HG03280 (cell line): ENCODE results near the gene SHCBP1L.
A peak's percentile ranks its signal among the peaks of the same experiment; 100 is the strongest.
"Not testable (repeated sequence)": the region's sequence is repeated elsewhere in the genome, so short reads cannot be mapped to it uniquely, and the experiment has no call there.

Source experiments
- ATAC-seq: cut with Tn5 transposase; IDR thresholded peaks from one replicate; pipeline ENCODE4 v1.9.1; 2021; ENCODE audit warnings: mild to moderate bottlenecking, moderate library complexity; ENCODE audit not compliant: unreplicated experiment

The SHCBP1L gene

DNA sequence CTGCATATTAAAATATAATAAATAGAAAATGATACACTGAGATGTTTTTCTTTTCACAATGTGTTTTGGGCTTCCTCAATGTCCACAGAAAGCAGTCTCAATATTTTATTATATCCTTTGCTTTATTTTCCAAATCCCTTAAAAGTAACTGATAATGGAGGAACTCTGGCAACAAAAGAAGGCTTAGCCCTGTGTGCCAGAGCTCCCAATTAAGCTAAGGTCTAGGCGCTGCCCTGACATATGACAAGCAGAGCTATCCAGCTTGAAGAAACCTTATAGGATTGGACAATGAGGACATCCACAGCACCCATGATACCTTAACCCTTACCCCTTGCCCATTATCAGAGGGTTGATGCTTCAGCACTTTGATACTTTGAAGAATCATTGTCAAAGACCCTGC is 12.9 kb upstream of the SHCBP1L start:
- ATAC-seq: no peak

DNA sequence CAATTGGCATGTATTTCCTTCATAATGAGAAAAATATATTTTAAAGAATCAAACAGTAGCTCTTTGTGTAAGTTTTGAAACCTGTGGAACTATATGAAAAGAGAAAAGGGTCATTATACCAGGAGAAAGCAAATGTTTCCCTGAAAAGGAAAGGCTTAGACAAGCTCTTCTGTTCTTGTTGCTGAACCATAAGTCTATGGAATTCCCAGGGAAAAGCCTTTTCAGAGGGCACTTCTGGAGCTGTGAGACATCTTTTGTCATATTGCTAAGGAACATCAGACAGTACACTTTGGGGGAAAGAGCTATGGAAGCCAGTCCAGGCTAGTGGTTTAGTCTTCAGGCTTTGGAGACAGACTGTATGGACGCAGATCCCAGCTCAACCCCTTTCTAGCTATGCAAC is 12.1 kb upstream of the SHCBP1L start:
- no peak for ATAC-seq

DNA sequence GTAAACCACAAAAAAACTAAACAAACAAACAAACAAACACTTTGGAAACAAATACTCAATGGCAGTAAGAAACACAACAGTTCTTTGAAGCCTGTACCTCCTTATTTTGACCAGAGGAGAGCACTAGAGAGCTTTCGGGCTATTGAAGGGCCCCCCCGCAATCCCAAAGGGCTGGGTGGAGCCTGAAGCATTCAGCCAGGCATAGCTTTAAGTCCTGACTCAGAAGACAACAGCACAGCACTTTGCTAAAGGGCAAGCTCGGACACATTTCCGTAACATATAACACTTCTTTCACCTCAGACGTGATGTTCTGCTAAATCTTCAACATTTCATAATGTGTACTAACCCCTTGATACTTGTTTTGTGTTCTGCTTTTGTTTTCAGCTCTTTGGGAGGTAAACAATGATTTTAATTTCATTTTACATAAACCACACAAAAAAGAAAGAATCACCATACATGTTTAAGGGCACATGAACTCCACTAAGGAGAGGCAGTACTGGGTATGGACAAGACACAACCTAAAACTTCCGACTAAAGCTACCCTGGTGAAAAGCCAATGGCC is 9.7 kb upstream of the SHCBP1L start:
- peak; percentile 96 for ATAC-seq

DNA sequence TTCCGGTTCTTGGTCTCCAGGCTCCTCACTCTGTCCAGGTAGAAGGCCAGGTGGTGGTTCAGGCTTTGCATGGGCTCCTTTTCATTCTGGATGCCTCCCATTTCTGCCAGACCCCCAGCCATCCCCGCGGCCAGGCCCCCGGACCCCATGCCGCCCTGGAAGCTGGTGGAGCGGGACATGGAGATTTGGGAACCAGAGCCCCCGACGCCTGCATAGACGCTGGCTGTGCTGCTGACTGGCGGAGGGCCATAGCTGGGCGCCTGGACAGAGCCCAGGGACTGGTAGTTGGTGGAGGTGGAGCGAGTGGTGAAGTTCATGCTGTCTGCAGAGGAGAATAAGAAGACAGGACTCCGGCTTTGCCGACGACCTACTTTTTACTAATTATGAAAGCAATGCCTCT is 7.1 kb upstream of the SHCBP1L start:
- no peak for ATAC-seq

DNA sequence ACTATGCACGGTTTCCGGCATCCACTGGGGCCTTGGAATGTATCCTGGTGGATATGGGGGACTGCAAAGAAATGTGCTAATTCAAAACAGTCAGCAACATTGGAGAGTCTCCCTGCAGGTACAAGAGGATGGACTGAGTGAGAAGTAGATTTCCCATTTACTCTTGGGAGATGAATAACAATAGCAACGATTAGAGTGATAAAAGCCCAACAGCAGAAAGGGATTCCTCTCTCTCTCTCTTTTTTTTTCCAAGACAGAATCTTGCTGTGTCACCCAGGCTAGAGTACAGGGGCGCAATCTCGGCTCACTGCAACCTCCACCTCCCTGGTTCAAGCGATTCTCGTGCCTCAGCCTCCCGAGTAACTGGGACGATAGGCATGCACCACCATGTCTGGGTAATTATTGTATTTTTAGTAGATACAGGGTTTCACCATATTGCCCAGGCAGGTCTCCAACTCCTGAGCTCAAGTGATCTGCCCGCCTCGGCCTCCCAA is 5.0 kb upstream of the SHCBP1L start:
- no peak for ATAC-seq

DNA sequence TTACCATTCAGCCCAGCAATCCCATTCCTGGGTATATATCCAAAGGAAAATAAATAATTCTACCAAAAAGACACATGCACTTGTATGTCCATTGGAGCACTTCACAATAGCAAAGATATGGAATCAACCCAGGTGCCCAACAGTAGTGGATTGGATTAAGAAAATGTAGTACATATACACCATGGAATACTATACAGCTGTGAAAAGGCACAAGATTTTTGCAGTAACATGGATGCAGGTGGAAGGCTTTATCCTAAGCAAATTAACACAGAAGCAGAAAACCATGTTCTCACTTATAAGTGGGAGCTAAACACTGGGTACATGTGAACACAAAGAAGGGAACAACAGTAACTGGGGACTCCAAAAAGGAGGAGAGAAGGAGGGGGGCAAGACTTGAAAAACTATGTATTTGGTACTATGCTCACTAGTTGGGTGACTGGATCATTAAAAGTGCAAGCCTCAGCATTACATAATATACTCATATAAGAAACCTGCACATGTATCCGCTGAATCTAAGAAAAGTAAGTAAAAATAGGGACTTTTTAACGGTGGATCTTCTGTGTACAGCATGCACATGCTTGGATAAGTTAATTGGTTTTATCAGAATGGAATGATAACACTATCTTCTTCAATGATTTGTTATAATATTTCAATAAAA is 3.9 kb upstream of the SHCBP1L start:
- ATAC-seq: no peak

DNA sequence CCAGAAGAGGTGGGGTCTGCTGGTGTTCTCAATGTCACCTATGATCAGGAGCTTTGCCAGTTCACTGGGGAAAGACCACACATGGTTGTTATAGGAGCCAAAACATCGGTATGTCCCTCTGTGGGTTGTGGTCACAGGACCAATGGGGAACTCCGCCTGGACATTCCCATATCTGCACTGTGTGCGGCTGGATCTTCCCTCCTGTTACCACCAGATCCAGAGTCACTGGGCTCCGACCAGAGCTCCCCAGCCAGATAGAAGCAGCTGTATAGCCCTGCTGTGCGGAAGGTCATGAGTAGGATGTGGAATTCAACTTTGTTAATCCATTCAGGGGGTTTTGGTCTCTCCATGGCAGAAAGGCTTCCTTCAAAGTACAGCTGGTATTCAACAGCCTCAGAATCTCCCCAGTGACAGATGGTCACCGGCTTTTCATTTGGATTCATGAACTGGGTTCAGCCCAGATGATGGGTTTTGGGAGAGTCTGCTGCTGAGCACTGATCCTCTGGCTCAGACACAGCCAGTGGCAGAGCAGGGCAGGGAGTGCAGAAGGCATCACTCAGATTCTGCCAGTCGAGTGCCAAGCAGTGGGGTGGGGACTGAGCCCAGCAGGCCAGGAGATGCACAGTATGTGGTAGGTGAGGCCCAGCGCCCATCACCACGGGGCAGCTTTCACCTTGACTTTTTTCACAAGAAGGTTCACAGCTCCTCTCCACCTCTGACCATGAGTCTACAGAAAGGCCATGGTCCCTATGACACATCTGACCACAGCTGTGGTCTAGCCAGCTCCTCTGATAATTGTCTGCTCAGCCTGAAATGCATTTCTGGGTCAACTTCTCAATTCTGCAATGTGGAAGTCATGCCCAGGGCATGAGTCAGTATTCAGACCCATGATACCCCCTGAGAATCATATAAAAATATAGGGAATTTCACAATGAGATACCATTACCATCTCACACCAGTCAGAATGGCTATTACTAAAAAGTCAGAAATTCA is 2.9 kb upstream of the SHCBP1L start:
- no peak for ATAC-seq

DNA sequence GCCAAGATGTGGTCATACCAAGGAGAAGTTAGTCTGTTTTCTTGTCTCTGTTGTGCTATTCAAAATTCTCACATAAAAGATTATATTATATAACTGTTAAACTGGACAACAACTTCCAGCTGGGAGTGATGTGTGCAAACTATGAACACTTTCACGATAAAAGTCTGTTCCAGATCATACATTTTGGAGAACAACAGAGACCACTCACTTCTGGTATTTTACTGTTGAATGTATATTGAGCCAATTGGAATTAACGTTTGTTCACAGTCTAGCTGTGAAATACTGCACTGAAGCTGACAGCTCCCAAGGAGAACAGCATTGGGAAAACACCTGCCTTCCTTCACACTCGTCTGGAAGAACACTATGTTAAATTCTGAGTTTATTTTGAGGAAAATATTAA is 860 bp upstream of the SHCBP1L start:
- ATAC-seq: no peak

DNA sequence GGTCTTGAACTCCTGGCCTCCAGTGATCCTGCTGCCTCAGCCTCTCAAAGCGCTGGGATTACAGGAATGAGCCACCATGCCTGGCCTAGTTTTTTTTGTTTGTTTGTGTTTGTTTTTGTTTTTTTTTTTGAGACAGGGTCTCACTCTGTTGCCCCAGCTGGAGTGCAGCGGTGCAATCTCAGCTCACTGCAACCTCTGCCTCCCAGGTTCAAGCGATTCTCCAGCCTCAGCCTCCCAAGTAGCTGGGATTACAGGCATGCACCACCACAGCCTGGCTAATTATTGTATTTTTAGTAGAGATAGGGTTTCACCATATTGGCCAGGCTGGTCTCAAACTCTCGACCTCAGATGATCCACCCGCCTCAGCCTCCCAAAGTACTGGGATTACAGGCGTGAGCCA is 9.6 kb downstream of the SHCBP1L start:
- not testable (repeated sequence) for ATAC-seq

DNA sequence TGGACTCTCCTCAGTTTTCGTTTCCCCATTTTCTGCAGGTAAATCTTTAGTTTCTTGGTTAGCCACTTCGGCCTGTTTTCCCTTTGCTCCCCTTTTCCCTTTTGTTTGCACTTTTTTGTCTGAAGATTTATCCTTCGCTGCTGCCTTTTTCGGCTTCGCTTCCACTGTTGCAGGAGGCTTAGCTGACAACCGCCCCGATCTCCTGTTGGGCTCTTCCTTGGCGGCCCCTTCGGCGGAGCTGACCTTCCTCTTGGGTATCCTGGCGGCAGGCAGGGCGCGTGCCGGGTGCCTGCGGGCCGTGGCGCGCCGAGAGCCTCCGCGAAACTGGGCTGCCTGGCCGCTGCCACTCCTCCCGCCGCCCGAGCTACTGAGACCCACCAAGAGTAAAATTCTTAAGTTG is 10.8 kb downstream of the SHCBP1L start:
- ATAC-seq: not testable (repeated sequence)

DNA sequence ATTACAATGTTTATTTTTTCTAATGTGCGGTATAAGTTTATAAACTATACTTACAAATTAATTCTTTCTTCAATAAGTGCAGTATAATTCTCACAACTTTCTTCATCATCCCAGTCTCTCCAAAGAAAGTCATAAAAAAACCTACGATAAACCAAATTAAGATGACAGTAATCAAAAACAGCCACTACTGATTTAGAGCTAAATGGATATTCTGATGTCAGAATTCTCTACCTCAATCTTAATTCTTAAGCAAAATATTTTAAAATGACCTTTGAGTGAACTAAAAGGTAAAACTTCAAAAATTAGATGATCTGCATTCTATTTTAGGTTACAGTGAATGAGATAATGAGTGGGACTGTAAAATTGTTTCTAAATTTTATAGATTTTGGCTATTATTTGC is 13.6 kb downstream of the SHCBP1L start:
- ATAC-seq: no peak

DNA sequence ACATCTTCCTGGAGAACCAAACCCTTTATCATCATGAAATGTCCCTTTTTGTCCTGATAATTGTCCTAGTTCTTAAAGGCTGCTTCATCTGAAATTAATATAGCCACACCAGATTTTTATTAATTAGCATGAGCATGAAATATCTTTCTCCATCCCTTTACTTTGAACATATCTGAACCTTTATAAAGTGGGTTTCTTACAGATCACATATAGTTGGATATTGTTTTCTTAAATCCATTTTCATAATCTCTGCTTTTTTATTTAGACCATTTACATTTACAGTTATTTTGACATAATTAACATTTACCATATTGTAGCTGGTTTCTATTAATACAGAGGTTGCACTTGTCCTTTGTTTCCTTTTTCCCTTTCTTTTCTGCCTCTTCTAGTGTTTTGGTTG is 17.2 kb downstream of the SHCBP1L start:
- ATAC-seq: no peak

DNA sequence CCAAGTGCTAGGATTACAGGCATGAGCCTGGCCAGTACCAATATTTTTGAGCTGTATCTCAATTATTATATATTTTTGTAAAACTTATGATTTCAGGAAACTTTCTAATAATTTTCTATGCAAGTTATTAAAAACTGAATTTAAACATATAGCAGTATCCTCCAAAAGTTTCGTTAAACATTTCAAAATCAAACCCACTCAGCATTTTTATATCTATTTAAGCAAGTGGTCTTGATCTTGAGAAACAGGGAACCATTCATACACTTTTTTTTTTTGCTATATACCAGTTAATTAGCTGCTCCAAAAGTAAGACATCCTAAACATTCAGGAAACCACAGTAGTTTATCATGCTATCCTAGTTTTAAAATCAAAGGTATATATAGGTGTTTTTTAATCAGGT is 22.0 kb downstream of the SHCBP1L start:
- no peak for ATAC-seq

DNA sequence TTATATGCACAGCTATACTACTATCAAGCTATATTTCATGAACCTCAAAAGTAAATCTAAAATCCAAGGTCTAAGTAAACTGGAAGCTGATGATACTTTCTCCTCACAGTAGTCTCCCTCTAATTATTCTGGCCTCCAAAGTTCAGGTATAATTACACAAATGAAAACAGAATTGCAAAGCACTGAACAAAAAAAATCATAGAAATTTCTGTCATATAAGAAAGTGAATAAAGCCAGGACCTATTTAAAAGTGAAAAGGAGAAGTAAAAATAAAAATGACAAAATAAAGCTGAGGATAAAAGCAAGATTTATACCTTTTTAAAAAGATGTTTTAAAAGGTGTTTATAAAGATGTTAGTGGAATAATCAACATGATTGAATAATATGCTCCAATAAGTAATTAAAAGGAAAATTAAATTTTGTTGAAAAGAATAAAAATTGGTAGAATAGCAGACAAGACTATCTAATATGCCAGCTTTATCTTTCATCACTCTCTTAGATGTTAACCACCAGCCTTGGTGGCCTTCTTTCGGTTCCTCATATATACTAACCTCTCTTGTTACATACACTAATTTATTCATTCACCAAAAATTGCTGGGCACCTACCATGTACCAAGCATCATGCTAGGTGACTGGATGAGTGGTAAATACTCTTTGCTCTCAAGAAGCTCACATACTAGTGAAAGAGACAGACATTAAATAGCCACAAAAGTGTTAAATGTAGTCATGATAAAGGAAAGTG is 25.1 kb downstream of the SHCBP1L start:
- ATAC-seq: no peak

DNA sequence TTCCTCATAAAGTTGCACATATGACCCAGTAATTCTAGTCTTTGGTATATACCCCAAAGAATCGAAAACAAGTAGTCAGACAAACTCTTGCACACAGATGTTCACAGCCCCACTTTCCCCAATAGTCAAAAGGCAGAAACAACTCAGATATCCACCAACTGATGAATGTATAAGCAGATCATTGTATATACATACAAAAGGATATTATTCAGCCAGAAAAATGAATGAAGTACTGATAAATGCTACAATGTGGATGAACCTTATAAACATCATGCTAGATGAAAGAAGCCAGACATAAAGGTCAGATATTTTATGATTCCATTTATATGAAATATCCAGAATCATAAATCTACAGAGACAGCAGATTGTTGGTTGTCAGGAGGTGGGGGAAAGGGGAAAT is 27.3 kb downstream of the SHCBP1L start:
- ATAC-seq: no peak

DNA sequence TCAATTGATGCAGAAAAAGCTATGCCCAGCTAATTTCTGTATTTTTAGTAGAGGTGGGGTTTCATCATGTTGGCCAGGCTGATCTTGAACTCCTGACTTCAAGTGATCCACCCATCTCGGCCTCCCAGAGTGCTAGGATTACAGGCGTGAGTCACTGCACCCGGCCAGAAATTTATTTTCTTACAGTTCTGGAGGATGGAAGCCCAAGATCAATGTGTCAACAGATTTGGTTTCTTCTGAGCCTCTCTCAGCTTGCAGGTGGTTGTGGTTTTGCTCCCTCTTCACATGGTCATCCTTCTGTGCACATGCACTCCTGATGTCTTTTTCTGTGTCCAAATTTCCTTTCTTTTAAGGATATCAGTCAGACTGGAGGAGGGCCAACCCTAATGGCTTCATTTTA is 35.6 kb downstream of the SHCBP1L start:
- no peak for ATAC-seq

DNA sequence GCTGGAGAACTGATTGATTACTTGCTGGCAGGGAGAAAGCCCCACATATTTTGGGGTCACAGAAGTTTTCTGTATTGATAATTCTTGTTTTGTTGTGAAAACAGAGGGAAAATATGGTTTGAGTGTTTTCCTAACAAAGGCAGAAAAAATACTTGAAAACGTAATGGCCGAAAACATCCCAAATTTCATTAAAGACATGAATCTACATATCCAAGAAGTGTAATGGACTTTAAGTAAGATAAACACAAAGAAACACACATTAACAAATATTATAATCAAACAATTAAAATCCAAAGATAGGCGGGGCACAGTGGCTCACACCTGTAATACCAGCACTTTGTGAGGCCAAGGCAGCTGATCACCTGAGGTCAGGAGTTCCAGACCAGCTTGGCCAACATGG is 39.6 kb downstream of the SHCBP1L start:
- no peak for ATAC-seq

DNA sequence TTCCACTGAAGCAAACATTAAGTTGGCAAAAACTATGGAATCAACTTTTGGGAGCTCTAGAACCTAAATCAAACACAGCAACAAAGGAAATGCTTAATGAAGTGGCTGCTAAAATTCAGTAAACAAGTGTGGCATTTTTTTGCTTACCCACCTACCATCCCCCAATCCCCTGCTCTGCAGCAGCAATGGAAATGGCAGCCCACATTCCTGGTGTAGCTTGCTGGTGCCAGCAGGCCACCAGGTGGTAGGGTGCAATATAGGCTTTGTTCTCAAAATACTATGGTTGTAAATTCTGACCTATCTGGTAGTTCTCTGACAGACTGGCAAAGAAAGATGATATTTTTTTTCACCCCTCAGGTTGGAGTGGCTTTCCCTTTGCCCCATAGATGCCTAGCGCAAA is 42.8 kb downstream of the SHCBP1L start:
- ATAC-seq: no peak

DNA sequence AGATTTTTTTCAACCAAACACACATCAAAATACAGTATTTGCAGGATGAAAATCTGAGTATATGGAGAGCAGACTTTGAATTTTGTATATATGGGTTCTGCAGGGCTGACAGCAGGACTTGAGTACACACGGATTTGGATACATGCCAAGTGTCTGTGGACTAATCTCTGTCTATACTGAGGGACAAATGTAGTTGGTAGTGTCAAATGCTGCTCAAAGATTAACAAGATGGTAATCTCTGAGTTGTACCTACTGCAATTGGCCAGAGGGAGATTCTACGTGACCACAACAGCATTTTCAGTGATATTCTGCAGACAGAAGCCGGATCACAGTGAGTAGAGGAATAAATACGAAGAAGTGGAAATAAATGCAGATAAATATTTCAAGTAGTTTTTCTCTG is 43.4 kb downstream of the SHCBP1L start:
- no peak for ATAC-seq

DNA sequence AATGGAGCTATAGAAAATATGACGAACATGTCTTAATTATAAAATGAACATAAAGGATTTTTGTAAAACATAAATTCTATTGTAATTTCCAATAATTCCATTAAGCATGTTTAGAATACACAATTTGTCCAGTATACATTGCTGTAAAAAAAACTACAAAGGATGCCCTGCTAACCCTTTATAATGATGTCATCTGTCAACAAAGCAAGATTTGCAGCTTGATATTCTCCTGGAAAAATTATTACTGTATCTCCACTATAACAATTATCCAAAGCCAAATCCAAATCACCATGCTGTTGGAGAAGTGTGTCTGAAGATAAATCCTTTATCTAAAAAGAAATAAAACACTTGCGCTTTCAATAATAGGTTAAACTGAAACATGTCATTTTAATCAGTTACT is 47.6 kb downstream of the SHCBP1L start:
- no peak for ATAC-seq

DNA sequence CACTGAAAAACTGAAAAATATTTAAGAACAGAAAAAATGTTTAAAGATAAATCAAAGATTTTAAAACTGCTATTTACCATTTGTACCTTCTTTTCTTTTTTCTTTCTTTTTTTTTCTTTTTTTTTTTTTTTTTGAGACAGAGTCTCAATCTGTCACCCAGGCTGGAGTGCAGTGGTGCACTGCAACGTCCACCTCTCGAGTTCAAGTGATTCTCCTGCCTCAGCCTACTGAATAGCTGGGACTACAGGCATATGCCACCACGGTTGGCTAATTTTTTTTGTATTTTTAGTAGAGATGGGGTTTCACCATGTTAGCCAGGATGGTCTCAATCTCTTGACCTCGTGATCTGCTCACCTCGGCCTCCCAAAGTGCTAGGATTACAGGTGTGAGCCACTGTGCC is 51.0 kb downstream of the SHCBP1L start:
- not testable (repeated sequence) for ATAC-seq
